HG02763 (cell line): ENCODE results near the gene ZNHIT2.

Experiments used
- ATAC-seq: cut with Tn5 transposase; IDR thresholded peaks from one replicate; pipeline ENCODE4 v1.9.1; 2021; ENCODE audit warnings: mild to moderate bottlenecking, moderate library complexity; ENCODE audit not compliant: unreplicated experiment

Gene ZNHIT2

DNA sequence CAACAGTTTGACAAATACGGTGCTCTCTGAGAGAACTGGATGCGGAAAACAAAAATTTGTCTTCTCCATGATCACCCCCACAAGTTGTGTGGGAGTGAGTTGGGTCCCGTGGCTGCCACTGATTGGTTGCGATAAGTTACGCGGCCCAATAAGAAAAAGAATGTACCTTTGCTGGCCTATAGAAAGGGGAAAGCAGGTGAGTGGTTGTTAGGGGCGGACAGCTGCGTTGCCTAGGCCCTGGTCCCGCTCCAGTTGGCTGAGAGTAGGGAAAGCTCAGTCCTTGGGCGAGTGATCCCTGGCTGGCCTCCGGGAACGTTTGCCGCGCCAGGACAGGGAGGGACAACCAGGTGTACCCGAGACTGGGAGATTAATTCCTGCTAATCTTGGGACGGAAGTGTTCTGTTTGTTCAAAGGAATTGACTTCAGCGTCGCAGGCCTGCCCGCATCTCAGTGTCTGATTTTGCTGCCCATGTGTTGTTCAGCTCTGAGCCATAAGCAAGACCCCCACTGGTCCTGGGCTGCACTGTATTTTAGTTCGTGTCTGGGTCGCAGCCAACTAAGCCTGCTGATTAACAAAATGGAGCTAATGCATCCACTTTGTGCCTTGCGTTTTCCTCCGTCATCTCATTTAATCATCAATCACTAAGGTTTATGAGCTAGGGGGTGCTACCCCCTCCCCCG is 17.6 kb upstream of the ZNHIT2 start:
- peak; percentile 59 for ATAC-seq

DNA sequence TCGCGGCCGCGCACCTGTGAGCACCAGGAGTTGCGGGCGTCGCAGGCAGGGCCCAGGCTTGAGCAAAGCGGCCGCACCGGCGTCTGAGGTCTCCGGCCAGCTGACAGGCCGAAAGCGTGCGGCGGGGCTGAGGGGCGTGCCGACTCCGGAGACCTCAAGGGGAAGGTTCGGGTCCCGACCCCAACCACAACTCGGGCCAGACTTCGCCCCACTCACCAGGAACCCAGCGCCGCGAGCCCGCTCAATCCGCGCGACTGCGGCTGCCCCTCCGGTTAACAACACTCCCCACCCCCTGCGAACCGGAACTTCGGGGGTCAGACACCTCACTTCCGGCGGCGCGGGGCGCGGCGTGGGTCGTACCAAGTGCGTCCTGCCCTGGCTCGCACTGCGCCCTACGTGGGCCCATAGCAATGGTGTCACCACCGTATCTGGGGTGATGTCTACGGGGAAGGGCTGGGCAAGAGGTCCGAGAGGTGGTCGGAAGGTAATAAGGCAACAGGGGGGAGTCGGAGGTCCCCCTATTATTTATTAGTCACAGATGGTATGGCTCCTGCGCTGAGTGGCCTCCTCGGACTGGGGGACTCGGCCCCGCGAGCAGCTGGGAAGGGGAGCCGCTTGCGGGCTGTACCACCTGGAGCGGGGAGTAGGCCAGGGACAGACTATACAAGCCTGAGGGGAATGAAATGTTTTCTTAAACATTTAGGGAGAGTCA is 16.9 kb upstream of the ZNHIT2 start, which contains the start of gene SYVN1:
Gene SYVN1, minus strand, starts transcription at position 280 of the 712 bp plus-strand sequence. CDS start 918 bp downstream, outside the sequence.
- ATAC-seq, result peak; percentile 51

DNA sequence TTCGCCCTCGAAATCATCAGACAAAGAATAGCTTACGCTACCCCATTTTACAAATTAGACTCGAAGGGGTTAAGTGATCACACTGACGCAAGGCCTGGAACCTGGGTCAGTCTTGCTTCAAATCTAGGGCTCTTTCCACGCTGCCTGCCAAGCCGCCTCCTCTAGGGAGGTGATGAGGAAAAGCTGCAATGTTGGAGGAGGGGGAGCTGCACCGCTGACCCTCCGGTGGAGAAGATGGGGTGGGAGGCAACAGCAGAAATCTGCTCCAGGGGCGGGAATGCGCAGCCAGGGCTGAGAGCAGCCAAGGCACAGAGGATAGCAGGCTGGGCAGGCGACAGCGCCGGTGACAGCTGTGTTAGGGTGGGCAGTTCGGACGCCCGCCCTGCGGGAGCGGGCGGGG is 16.2 kb upstream of the ZNHIT2 start:
- ATAC-seq, result no peak

DNA sequence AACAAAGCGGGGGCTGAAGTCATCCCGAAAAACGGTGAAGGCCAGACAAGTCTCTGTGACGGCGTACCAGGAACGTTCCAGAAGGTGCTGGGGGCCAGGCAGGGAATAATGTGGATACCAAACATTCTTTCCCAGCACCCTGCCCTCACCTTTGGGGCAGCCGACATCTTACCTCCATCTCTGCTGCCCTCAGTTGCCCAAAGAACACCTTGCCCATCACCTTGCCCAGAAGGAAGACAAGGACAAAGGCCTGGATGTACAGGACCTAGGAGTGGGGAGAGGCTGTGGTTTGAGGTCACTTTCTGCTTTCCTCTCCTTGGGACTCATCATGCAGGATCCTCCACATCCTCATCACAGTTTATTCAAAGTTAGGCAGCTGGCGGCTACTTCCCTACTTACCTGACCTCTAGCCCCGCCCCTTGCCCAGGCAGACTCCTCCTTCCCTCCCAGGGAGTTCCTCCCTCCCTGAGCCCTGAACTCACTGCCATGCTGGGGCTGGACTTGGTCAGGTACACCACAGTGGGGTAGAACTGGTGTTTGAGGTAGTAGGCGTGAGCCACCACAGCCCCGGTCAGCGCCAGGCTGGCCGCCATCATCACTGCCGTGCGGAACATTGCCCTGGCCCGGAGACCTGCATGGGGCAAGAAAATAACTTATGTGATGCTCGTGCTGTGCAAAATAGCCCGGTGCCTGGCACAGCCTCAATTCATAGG is 15.6 kb upstream of the ZNHIT2 start:
- ATAC-seq, result no peak

DNA sequence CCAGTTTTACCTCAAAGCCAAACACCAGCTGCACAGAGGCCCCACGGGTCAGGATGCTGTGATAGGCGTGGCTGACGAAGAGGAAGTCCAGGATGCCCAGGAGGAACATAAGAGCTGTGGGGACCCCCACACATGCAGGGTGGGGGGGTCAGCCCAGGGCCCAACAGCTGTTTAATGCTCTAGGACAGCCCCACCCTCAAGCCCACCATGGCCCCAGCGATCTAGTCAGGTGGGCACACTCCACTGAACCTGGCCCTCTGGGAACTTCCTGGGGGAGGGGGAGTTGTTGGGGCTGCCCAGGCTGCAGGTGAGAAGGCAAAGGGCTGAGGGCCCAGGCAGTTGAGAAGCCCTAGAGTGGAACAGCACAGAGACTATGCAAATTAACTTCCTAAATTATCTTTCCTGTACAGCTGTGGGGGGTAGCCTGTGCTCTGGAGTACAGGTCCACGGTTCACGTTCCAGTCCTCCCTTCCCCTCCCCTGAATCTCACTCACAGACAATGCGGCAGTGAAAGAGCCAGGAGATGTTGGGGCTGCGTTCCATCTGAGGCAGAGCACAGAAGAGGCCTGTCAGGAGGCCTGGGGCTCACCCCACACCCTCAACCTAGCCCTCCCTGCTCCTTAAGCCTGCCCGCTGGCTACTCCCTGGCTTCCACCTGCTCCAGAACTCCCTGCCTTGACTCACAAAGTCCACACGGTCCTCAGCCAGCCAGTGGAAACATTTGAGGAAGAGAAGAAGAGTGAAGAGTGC is 14.9 kb upstream of the ZNHIT2 start:
- peak; percentile 37 for ATAC-seq

DNA sequence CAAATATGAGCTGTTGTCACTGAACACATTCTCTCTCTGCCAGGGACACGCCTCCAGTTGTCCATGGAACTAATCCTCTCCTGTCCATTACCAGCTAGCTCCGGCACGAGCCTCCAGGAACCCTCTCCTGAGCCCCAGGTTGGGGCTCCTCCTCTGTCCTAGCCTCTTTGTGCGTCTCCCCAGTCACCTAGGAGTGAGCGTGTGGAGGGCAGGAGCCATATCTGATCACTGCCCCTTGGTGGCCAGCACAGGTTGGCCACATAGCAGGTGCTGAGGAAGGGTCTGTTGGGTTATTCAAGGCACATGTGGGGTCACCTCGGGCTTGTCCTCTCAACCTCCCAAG is 14.4 kb upstream of the ZNHIT2 start:
- no peak for ATAC-seq

DNA sequence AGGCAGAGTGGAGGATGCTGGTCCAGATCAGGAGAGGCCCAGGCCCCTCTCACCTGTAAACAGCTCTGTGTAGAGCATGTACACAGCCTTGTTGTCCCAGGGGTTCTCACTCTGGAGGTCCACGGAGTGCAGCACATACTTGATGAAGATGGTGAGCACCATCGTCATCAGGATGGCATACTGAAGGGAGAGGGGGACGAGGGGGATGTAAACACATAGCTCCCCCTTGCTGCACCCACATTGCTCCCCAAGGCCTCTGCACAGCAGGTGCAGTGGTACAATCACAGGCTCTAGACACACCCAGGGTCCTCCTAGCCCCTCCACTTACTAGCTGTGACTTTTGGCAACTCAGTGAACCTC is 13.9 kb upstream of the ZNHIT2 start:
- ATAC-seq, result no peak

DNA sequence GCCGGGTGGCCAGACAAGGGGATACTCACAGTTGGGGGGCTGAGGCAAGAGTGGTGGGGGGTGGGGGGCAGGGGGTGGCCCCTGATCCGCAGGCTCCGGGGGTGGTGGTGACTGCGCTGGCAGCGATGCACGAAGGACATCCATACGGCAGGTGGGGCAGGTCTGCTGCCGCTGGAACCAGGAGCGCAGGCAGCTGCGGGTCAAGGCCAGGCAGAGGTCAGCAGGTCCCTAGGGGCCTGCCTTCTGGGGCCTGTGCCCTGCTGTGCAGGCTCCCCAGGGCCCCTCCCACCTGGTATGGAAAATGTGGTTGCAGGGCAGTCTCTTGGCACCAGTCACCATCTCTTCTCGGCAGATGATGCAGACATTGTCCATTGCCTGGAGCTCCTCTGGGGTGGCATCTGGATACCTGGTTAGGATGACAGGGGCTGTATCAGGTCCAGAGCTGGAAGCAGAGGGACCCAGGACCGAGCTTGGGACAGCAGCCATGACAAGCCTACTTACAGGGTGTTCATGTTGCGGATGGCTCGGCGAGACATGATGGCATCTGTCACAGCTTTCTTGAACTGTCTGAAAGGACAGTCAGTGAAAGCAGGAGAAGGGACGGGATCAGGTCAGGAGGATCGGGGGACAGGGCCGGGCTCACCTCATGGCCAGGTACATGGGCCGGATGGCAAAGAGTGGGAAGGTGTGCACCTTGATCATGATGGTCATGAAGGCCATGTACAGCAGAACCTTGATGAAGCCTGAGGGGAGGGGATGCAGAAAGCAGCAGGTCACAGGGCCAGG is 13.3 kb upstream of the ZNHIT2 start:
- no peak for ATAC-seq

DNA sequence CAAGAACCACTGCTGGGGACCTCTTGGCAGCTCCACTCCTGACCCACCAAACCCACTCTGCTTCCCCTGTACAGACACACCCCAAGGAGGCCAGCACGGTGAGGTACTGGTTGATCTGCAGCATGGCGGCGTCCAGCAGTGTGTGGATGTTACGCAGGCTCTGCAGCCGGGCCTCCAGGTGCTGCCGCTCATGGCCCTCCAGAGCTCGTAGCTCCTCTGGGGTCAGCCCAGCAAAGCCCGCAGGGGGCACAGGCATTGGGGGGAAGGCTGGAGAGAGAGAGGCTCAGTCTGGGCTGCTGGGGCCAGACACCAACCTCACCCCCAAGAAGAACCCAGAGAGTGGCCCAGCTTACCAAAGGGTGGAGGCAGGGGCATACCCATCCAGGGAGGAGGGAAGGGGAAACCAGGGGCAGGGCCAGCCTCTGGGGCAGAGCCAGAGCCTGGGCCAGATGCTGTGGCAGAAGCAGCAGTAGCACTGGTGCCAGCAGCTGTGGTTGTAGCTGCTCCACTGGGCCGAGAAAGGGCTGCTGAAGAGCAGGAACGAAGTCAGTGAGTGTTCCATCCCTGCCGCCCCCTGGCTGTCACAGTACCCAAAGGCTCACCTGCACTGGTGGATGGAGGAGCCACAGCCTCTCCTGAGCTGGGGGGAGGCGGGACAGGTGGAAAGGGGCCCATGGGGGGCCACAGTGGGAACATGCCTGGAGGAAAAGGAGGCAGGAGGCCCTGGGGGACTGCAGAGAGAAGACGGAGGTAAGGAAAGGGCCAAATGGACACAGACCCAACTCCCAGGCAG is 12.3 kb upstream of the ZNHIT2 start:
- ATAC-seq, result no peak

DNA sequence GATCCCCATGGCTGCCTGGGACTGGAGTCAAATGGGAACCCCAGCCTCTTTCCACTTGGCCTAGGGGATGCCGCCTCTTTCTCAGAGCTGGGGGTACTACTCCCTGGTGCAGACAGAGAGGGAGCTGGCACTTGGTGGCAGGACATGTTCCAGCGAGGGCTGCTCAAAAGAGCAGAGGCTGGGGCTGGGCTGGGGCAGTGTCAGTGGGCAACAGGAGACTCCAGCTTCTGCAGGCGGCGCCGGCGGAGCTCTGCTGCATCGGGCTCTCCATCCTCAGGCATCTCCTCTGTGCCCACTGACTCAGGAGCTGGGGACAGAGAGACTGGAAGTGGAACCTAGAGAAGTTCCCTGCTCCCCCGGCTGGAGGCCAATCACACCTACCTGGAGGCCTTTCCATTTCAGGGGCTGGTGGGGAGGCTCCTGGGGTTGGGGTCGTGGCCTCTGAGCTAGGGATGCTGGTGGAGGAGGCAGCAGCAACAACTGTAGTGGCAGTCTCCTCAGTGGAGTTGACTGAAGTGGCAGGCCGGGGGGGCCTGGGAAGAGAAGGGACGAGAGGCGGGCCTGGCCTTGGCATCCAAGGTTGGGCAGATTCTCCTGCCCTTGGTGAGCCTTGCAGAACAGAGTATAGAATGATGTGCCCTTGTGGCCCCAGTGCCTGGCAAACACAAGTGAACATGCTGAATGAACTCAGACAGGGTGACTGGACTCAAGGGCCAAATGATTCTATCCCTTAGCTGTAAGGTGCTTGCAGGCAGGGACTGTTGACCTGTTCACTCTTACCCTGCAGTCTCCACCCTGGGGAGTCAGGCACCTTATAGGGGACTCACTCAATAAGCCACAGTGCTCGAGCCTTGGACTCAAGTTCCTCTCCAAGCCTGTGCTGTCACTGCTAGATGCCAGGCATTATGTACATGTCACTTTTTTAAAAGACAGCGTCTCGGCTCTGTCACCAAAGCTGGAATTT is 11.0 kb upstream of the ZNHIT2 start:
- ATAC-seq, result no peak

DNA sequence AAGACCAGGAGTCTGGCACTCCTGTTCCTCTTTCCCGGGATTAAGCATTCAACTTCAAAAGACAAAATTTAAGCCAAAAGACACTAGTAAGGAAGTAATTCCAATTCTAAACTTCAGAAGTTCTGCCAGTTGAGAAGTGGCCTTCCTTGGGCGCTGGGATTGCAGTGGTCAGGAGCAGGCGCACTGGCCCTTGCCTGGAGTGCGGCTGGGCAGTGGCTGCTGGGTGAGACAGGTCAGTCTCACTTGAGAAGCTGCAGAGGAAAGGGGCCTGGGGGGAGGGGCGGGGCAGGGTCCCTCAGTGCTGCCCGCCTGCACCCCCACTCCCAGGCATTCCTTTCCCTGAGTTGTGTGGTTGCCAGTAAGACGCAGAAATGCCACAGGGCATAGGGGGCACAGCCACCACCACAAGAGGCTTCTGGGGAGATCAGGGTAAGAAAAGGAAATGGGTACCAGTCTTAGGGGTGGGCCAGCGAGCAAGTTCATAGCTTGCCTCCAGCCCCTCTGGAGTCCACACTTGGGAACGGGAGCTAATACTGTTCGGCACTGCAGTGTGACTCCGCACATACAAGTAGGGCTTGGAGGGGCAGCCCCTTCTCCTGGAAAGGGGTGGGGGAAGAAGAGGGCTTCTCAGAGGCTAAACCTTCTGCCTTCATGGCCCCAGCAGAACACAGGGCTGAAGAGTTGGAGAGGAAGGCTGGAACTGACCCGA is 10.1 kb upstream of the ZNHIT2 start:
- ATAC-seq, result no peak

DNA sequence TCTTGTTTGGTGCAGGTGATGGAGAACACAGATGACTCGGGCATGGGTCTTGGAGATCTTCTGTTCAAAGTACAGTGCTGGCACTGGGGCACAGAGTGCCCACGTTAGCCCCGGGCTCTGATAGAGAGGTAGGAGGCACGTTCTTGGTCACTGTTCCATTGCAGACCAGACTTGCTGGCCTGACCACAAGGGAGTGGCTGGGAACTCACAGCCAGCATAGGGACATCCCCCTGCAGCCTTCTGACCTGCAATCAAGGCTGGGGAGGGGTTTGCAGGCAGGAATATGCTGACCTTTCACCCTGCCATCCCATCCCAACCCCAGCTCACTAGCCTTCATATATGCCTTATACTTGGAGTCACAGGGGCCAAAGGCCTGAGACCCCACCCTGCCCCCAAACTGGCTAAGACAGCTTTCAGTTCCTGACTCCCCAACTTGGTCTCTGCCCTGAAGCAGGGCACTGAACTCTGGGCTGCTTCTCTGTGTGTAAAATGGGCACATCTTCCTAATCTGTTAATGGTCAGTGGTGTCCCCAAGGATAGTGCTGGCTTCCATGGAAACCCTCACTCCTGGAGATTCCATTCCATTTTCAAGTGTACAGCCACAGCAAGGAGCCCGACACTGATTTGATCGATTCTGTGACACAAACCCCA is 9.2 kb upstream of the ZNHIT2 start:
- ATAC-seq, result no peak

DNA sequence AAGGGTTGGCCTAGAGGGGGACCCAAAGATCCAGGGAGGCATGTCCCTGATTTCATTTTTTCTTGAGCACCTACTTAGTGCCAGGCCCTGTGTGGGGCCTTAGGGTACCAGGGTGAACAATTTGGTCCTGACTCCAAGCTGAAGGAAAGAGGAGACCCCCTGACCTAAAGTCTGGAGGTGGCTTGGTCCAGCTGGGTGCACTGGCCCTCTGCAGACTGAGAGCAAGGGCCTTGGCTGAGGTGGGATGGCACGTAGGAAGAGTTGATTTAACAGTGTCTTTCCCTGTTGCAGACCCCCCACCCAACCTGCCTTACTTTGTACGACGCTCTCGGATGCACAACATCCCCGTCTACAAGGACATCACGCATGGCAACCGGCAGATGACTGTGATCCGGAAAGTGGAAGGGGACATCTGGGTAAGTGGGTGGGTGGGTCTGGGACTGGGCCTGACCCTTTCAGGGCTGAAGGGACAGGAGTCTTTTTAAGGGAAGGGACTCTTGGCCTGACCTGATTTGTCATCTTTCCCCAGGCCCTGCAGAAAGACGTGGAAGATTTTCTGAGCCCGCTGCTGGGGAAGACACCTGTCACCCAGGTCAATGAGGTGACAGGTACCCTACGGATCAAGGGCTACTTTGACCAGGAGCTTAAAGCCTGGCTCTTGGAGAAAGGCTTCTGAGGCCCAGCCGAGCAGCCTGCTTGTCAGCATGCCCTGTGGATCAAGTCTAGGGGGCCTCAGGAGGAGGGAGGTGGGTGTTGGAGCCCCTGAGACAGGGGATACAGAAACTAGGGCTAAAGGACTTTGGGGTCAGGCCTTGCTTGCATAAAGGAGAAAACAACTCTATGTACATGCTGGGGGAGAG is 7.9 kb upstream of the ZNHIT2 start:
- ATAC-seq, result no peak

DNA sequence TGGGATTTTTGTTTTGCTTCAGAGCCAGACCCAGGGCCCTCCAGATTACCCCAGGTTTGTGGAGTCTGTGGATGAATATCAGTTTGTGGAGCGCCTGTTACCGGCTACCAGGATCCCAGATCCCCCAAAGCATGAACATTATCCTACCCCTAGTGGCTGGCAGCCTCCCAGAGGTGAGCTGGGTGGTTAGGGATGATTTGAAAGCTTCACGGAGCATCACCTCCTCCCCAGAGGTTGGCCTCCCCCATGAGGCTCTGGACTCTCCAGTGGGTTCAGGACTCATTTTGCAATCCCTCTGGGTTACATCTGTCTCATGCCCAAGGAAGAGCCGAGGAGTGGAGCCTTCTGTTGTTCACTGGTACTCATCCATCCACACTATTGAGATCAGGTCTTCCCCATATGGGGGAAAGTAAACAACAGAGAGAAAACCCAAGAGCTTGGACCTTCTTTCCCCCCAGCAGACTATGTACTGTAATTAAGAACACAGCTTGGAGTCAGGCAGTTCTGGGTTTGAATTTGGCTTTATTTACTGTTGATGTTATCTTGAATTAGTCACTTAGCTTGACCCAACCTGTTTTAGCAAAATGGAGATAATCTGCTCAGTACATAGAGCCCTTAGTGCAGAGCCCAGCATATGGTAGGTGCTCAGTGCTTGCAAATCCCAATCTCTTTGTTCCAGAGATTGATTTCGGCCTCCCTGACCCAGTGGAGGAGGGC is 7.1 kb upstream of the ZNHIT2 start:
- ATAC-seq, result no peak

DNA sequence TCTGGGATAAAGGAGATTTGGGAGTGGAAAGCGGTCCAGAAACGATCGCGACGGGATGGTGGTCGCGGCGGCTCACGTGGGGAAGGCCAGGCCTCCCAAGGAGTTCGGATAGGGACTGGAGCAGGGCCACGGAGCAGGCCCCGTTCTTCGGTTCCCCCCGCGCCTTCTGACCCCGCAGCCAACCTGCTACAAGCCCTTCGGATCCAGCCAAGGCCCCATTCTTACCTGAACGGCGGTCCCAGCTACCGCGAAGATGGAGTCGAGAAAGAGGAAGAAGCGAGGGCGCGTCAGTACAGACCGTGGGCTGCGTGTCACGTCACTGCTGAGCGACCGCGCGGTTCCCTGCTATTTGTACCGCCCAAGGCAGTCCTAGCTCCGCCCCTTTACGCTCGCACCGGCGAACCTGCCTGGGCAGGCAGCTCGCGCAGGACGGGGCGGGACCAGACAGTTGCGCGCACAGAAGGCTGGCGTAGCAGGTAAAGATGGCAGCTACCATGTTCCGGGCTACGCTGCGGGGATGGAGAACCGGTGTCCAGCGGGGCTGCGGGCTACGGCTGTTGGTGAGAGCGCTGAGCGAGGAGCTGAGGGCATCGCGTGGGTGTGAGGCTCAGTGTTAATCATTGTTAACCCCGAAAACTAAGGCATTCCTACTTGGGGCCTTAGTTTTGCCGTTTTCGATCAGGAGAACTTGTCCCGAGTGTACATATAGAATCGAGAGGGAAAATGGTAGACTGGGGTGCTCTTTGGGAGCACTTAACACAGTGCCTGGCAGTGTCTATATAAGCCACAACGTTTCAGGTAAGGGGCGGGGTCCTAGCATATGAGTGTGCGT is 4.6 kb upstream of the ZNHIT2 start, which contains the start of the genes FAU and MRPL49:
Gene FAU, minus strand, starts transcription at position 270 of the 832 bp plus-strand sequence. CDS start 321 bp downstream, outside the sequence.
Gene MRPL49, plus strand, starts transcription at position 457 of the 832 bp plus-strand sequence. Its CDS starts 26 bp downstream, at position 483.
- ATAC-seq, result peak; percentile 65
